Germinal center (tissue), 1 donor: ENCODE data around the gene BAHD1.
"Not testable (repeated sequence)": the region's sequence is repeated elsewhere in the genome, so short reads cannot be mapped to it uniquely, and the experiment has no call there.

Experiments used
- DNase-seq: peaks from one replicate; pipeline ENCODE4 v3.0.0; 2012; ENCODE audit warnings: mixed read lengths, low spot score

Gene BAHD1

GRCh38 chr15:40445421-40445922 is 4.7 kb downstream of the BAHD1 start:
- no peak for DNase-seq

GRCh38 chr15:40446144-40446543 is 5.4 kb downstream of the BAHD1 start:
- DNase-seq: no peak

GRCh38 chr15:40448354-40448753 is 7.6 kb downstream of the BAHD1 start:
- DNase-seq: no peak

- no peak for DNase-seq
Observed at GRCh38 chr15:40449275-40449674, 8.5 kb downstream of the BAHD1 start.

GRCh38 chr15:40450047-40450446 is 9.3 kb downstream of the BAHD1 start:
- no peak for DNase-seq

- no peak for DNase-seq
Observed at GRCh38 chr15:40451527-40452158, 10.9 kb downstream of the BAHD1 start.

GRCh38 chr15:40452296-40453090 is 11.7 kb downstream of the BAHD1 start:
- DNase-seq: no peak

- DNase-seq: not testable (repeated sequence)
Observed at GRCh38 chr15:40453941-40454340, 13.2 kb downstream of the BAHD1 start.

- no peak for DNase-seq
Observed at GRCh38 chr15:40454904-40455391, 14.2 kb downstream of the BAHD1 start.

GRCh38 chr15:40456299-40456712 is 15.6 kb downstream of the BAHD1 start:
- DNase-seq: no peak

- no peak for DNase-seq
Observed at GRCh38 chr15:40456738-40457137, 16.0 kb downstream of the BAHD1 start.

- DNase-seq: no peak
Observed at GRCh38 chr15:40458495-40459371, 18.0 kb downstream of the BAHD1 start.

GRCh38 chr15:40459391-40460015 is 18.8 kb downstream of the BAHD1 start:
- no peak for DNase-seq

- no peak for DNase-seq
Observed at GRCh38 chr15:40460404-40460803, 19.7 kb downstream of the BAHD1 start.

GRCh38 chr15:40461958-40462357 is 21.2 kb downstream of the BAHD1 start:
- no peak for DNase-seq

- DNase-seq: no peak
Observed at GRCh38 chr15:40463279-40463678, 22.5 kb downstream of the BAHD1 start.

GRCh38 chr15:40463886-40464545 is 23.3 kb downstream of the BAHD1 start:
- no peak for DNase-seq

GRCh38 chr15:40464595-40465185 is 23.9 kb downstream of the BAHD1 start:
- DNase-seq: no peak

GRCh38 chr15:40465939-40466338 is 25.2 kb downstream of the BAHD1 start:
- no peak for DNase-seq

- DNase-seq: no peak
Observed at GRCh38 chr15:40466426-40467260, 25.9 kb downstream of the BAHD1 start.
